Cardiac septum (tissue), 1 donor: ENCODE data around the gene XYLT1. TPM values are rescaled to one million over a fixed set of nuclear protein-coding genes. Genes with fewer than 3 reads are reported as not detected.

ENCODE experiments used
- DNase-seq: peaks from one replicate; pipeline ENCODE4 v3.0.0-alpha.2; 2020; ENCODE audit warnings: low spot score
- intact Hi-C: fragments of 100-400 bp; cut with DNase I; formaldehyde crosslinking; loops from one replicate; pipeline ENCODE4 v1.14.0; 2022
- total RNA-seq: library from RNA; stranded (reverse); fragmentation: NEBNext Ultra II Directional; extraction: Animal tissue kit (Norgen Biotek cat#: 25700); gene quantifications from one replicate; pipeline ENCODE4 v1.2.1, GENCODE V29; 2021
- donor health status: DM: no; HTN: no; CAD: no.

XYLT1 gene
- total RNA-seq, 1 donor from 2014 or later, result 2.9 TPM

- intact Hi-C loops, result no loop called here
Observed at GRCh38 chr16:17233318-17234002, 237.3 kb downstream of the XYLT1 start.

GRCh38 chr16:17232487-17232886, 238.3 kb downstream of the XYLT1 start:
- intact Hi-C loops, result no loop called here
- DNase-seq, result peak; percentile 22

More at GRCh38 chr16:17233318-17234002, 237.3 kb downstream of the XYLT1 start:
- DNase-seq, result peak; percentile 46

- DNase-seq, result no peak
- intact Hi-C loops, result no loop called here
Observed at GRCh38 chr16:17231972-17232371, 238.8 kb downstream of the XYLT1 start.

- intact Hi-C loops, result no loop called here
- peak; percentile 22 for DNase-seq
Observed at GRCh38 chr16:17230932-17231581, 239.7 kb downstream of the XYLT1 start.

- DNase-seq, result peak; percentile 9
- intact Hi-C loops, result loop anchor here (10.0 kb wide), 1 partner anchor 235 kb away; no protein-coding TSS in a partner anchor
Observed at GRCh38 chr16:17229766-17230165, 241.0 kb downstream of the XYLT1 start.

- peak; percentile 19 for DNase-seq
- intact Hi-C loops, result loop anchor here (10.0 kb wide), 1 partner anchor 236 kb away; no protein-coding TSS in a partner anchor
Observed at GRCh38 chr16:17229131-17229530, 241.6 kb downstream of the XYLT1 start.

- DNase-seq, result no peak
- intact Hi-C loops, result loop anchor here (10.0 kb wide), 1 partner anchor 236 kb away; no protein-coding TSS in a partner anchor
Observed at GRCh38 chr16:17228708-17229055, 242.1 kb downstream of the XYLT1 start.

GRCh38 chr16:17228048-17228707, 242.6 kb downstream of the XYLT1 start:
- no peak for DNase-seq

GRCh38 chr16:17227278-17227677, 243.5 kb downstream of the XYLT1 start:
- DNase-seq, result peak; percentile 46
- intact Hi-C loops, result loop anchor here (10.0 kb wide), 1 partner anchor 238 kb away; no protein-coding TSS in a partner anchor

More at GRCh38 chr16:17228048-17228707, 242.6 kb downstream of the XYLT1 start:
- intact Hi-C loops, result loop anchor here (10.0 kb wide), 1 partner anchor 237 kb away; no protein-coding TSS in a partner anchor

- DNase-seq, result no peak
- intact Hi-C loops, result loop anchor here (10.0 kb wide), 1 partner anchor 239 kb away; no protein-coding TSS in a partner anchor
Observed at GRCh38 chr16:17225541-17225940, 245.2 kb downstream of the XYLT1 start.

- intact Hi-C loops, result loop anchor here (10.0 kb wide), 1 partner anchor 240 kb away; no protein-coding TSS in a partner anchor
- peak; percentile 78 for DNase-seq
Observed at GRCh38 chr16:17224879-17225281, 245.9 kb downstream of the XYLT1 start.

- intact Hi-C loops, result loop anchor here (10.0 kb wide), 1 partner anchor 240 kb away; no protein-coding TSS in a partner anchor
- no peak for DNase-seq
Observed at GRCh38 chr16:17224350-17224749, 246.4 kb downstream of the XYLT1 start.

GRCh38 chr16:17223576-17223975, 247.2 kb downstream of the XYLT1 start:
- intact Hi-C loops, result loop anchor here (10.0 kb wide), 1 partner anchor 241 kb away; no protein-coding TSS in a partner anchor
- peak; percentile 15 for DNase-seq

- intact Hi-C loops, result loop anchor here (10.0 kb wide), 1 partner anchor 242 kb away; no protein-coding TSS in a partner anchor
- DNase-seq, result peak; percentile 68
Observed at GRCh38 chr16:17222871-17223401, 247.8 kb downstream of the XYLT1 start.

GRCh38 chr16:17219991-17220390, 250.8 kb downstream of the XYLT1 start:
- intact Hi-C loops, result loop anchor here (10.0 kb wide), 2 partner anchors 155 to 245 kb away; no protein-coding TSS in a partner anchor

GRCh38 chr16:17215936-17216335, 254.8 kb downstream of the XYLT1 start:
- intact Hi-C loops, result loop anchor here (10.0 kb wide), 1 partner anchor 159 kb away; no protein-coding TSS in a partner anchor
- DNase-seq, result no peak

More at GRCh38 chr16:17219991-17220390, 250.8 kb downstream of the XYLT1 start:
- no peak for DNase-seq

- intact Hi-C loops, result loop anchor here (10.0 kb wide), 1 partner anchor 159 kb away; no protein-coding TSS in a partner anchor
- peak; percentile 14 for DNase-seq
Observed at GRCh38 chr16:17215306-17215705, 255.5 kb downstream of the XYLT1 start.

- intact Hi-C loops, result loop anchor here (10.0 kb wide), 1 partner anchor 161 kb away; no protein-coding TSS in a partner anchor
- peak; percentile 4 for DNase-seq
Observed at GRCh38 chr16:17213974-17214373, 256.8 kb downstream of the XYLT1 start.

GRCh38 chr16:17213025-17213424, 257.7 kb downstream of the XYLT1 start:
- intact Hi-C loops, result loop anchor here (10.0 kb wide), 1 partner anchor 162 kb away; no protein-coding TSS in a partner anchor
- DNase-seq, result no peak
